ENCODE data around the gene COL6A1.
"Not testable (repeated sequence)": the region's sequence is repeated elsewhere in the genome, so short reads cannot be mapped to it uniquely, and the experiment has no call there.

Gene COL6A1

GRCh38 chr21:45969921-45970673 is 11.5 kb upstream of the COL6A1 start:
- no peak for DNase-seq (ENCODE audit: low spot score)

- peak; percentile 88 for DNase-seq (ENCODE audit: low spot score)
These were observed 10.6 kb upstream of the COL6A1 start for GRCh38 chr21:45970674-45971615.

GRCh38 chr21:45971616-45972352 is 9.8 kb upstream of the COL6A1 start:
- peak; percentile 91 for DNase-seq (ENCODE audit: low spot score)

GRCh38 chr21:45972353-45972715 is 9.2 kb upstream of the COL6A1 start:
- no peak for DNase-seq (ENCODE audit: low spot score)

- DNase-seq (ENCODE audit: low spot score), result peak; percentile 84
These were observed 8.7 kb upstream of the COL6A1 start for GRCh38 chr21:45972716-45973474.

GRCh38 chr21:45973475-45974072 is 8.0 kb upstream of the COL6A1 start:
- peak; percentile 86 for DNase-seq (ENCODE audit: low spot score)

GRCh38 chr21:45974073-45975019 is 7.2 kb upstream of the COL6A1 start:
- DNase-seq (ENCODE audit: low spot score), result peak; percentile 72

GRCh38 chr21:45975020-45975666 is 6.4 kb upstream of the COL6A1 start:
- DNase-seq (ENCODE audit: low spot score), result peak; percentile 39

- not testable (repeated sequence) for DNase-seq (ENCODE audit: low spot score)
These were observed 5.7 kb upstream of the COL6A1 start for GRCh38 chr21:45975667-45976409.

- no peak for DNase-seq (ENCODE audit: low spot score)
These were observed 4.8 kb upstream of the COL6A1 start for GRCh38 chr21:45976701-45977311.

GRCh38 chr21:45977396-45977795 is 4.2 kb upstream of the COL6A1 start:
- DNase-seq (ENCODE audit: low spot score), result no peak

- DNase-seq (ENCODE audit: low spot score), result peak; percentile 23
These were observed 2.4 kb upstream of the COL6A1 start for GRCh38 chr21:45979141-45979631.

GRCh38 chr21:45979651-45980050 is 1.9 kb upstream of the COL6A1 start:
- DNase-seq (ENCODE audit: low spot score), result no peak

GRCh38 chr21:45980271-45980670 is 1.3 kb upstream of the COL6A1 start:
- DNase-seq (ENCODE audit: low spot score), result no peak

GRCh38 chr21:45980697-45981096 is 873 bp upstream of the COL6A1 start:
- no peak for DNase-seq (ENCODE audit: low spot score)

GRCh38 chr21:45982092-45982757 is 655 bp downstream of the COL6A1 start:
- DNase-seq (ENCODE audit: low spot score), result peak; percentile 45
